Measurements from ENCODE around the gene PIK3C3. TPM values are rescaled to one million over a fixed set of nuclear protein-coding genes. Genes with fewer than 3 reads are reported as not detected.

The PIK3C3 gene
- total and polyA plus RNA-seq, 9 of the 15 experiments (the other 6 are each of a cell fraction or from before 2014, with no cell fraction given), result 27.0 to 101 (median 42.9) TPM

DNA sequence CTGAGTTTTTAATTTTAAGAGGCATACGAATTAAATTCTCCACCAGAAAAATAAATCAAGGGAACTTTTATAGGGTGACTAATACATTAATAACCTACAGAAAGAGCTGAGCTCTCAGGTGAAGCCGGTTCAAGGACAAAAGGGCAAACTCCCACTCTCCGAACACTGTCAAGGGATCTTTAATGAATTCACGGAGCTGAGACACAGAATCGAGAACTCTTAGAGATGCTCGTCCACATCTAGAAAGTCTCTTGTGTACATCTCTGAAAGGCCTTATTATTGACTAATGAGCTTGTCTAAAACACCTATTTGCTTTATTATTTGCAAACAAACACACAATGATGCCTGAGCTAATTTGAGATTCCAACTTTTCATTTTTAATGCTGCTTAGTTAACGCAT, 33.3 kb upstream of the PIK3C3 start:
- ChIA-PET POLR2A (interaction anchor here (1.0 to 1.3 kb wide), 2 partner anchors 9 to 12 kb away, joined by 4 read pairs; no protein-coding TSS in a partner anchor), CTCF (ENCODE audit: low intra/inter-chr PET ratio) (no interaction called here)
- Histone ChIP-seq H2AFZ (ENCODE audit: low read depth, low read length) (no peak overlapping the region), H4K20me1 (replicated peaks; ENCODE audit: control insufficient read depth, insufficient read depth, low read length) (no peaks in the 10 kb centered on the region), H3K27me3 (ENCODE audit: control insufficient read depth in 2 of 2, insufficient read depth in 2 of 2, low read length in 2 of 2) (no peaks in the 10 kb centered on the region), H3K27ac (ENCODE audit: extremely low read depth, low read depth, low read length) (no peak overlapping the region), H3K9ac (ENCODE audit: insufficient read depth in 1 of 2, low read depth in 2 of 2, low read length in 2 of 2) (no peak overlapping the region), H3K4me1 (replicated peaks in 1 of 2; ENCODE audit: control insufficient read depth in 2 of 2, insufficient read depth in 2 of 2, low read length in 2 of 2) (no peaks in the 10 kb centered on the region), H3K4me2 (ENCODE audit: insufficient read depth, low read length) (no peak overlapping the region), H3K9me1 (ENCODE audit: control insufficient read depth, insufficient read depth, low read length) (no peaks in the 10 kb centered on the region), H3K36me3 (ENCODE audit: control insufficient read depth, insufficient read depth, low read length) (no peaks in the 10 kb centered on the region), H3K79me2 (ENCODE audit: control insufficient read depth, insufficient read depth, low read length) (no peaks in the 10 kb centered on the region), H3K9me3 (replicated peaks; ENCODE audit: control insufficient read depth, insufficient read depth, low read depth, low read length) (no peaks in the 10 kb centered on the region), H3K4me3 (no peak overlapping the region)
- FAIRE-seq, result no peak
- in situ Hi-C loops (cut with MboI), result no loop called here
- intact Hi-C loops (cut with micrococcal nuclease), result no loop called here
- ATAC-seq, result no peak
- BruUV-seq (replicated peaks), result no TSS peak
- WGBS (ENCODE audit: insufficient coverage, low coverage, missing lambda C conversion rate), result under 1% methylated on average over 7 of the region's 7 CpGs
- TF ChIP-seq, protein P1, sequence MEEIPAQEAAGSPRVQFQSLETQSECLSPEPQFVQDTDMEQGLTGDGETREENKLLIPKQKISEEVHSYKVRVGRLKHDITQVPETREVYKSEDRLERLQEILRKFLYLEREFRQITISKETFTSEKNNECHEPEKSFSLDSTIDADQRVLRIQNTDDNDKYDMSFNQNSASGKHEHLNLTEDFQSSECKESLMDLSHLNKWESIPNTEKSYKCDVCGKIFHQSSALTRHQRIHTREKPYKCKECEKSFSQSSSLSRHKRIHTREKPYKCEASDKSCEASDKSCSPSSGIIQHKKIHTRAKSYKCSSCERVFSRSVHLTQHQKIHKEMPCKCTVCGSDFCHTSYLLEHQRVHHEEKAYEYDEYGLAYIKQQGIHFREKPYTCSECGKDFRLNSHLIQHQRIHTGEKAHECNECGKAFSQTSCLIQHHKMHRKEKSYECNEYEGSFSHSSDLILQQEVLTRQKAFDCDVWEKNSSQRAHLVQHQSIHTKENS (CRISPR knock-in tag; IDR thresholded peaks at IDR 0.05), result no peak
- no peak for DNase-seq (ENCODE audit: extremely low read depth in 1 of 4, low spot score in 3 of 4)

DNA sequence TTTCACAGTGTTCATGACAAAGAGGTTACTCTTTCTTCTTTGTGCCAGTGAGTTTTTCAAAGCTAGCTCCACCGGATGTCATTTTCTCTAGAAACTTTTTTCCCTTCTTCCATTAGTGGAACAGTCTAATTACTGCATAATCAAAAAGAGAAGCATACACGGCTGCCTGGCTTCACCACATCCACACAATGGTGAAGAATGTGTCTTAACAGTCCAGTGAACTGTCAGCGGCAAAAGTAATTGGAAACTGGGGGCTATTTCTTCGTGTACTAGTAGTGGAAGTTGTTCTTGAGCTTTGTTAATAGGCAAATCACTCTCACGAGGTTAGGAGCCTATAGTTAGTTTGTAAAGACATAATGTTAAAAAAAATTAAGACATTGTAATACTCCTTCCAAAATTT, 32.9 kb upstream of the PIK3C3 start:
- H3K4me2 ChIP-seq (ENCODE audit: insufficient read depth, low read length), result no peak overlapping the region
- no peak overlapping the region for H3K4me3 ChIP-seq
- no peak overlapping the region for H2AFZ ChIP-seq (ENCODE audit: low read depth, low read length)
- intact Hi-C loops (cut with micrococcal nuclease) (no loop called here), in situ Hi-C loops (cut with MboI) (no loop called here)
- FAIRE-seq (no peak), DNase-seq (ENCODE audit: extremely low read depth in 1 of 4, low spot score in 3 of 4) (no peak), ATAC-seq (no peak)
- H3K4me1 ChIP-seq (replicated peaks in 1 of 2; ENCODE audit: control insufficient read depth in 2 of 2, insufficient read depth in 2 of 2, low read length in 2 of 2), result no peaks in the 10 kb centered on the region
- ChIA-PET POLR2A (interaction anchor here (1.0 to 1.3 kb wide), 2 partner anchors 9 to 13 kb away, joined by 4 read pairs; no protein-coding TSS in a partner anchor), CTCF (ENCODE audit: low intra/inter-chr PET ratio) (no interaction called here)
- H3K9me1 ChIP-seq (ENCODE audit: control insufficient read depth, insufficient read depth, low read length), result no peaks in the 10 kb centered on the region
- H3K36me3 ChIP-seq (ENCODE audit: control insufficient read depth, insufficient read depth, low read length), result no peaks in the 10 kb centered on the region
- under 1% methylated on average over 5 of the region's 5 CpGs for WGBS (ENCODE audit: insufficient coverage, low coverage, missing lambda C conversion rate)
- BruUV-seq (replicated peaks), result no TSS peak
- no peaks in the 10 kb centered on the region for H3K27me3 ChIP-seq (ENCODE audit: control insufficient read depth in 2 of 2, insufficient read depth in 2 of 2, low read length in 2 of 2)
- no peak overlapping the region for H3K27ac ChIP-seq (ENCODE audit: extremely low read depth, low read depth, low read length)
- no peaks in the 10 kb centered on the region for H3K79me2 ChIP-seq (ENCODE audit: control insufficient read depth, insufficient read depth, low read length)
- no peaks in the 10 kb centered on the region for H3K9me3 ChIP-seq (replicated peaks; ENCODE audit: control insufficient read depth, insufficient read depth, low read depth, low read length)
- no peak overlapping the region for H3K9ac ChIP-seq (ENCODE audit: insufficient read depth in 1 of 2, low read depth in 2 of 2, low read length in 2 of 2)
- H4K20me1 ChIP-seq (replicated peaks; ENCODE audit: control insufficient read depth, insufficient read depth, low read length), result no peaks in the 10 kb centered on the region
- TF ChIP-seq IFI16 (CRISPR knock-in tag; IDR thresholded peaks at IDR 0.05) (no peak), CEBPB (tag; IDR thresholded peaks at IDR 0.05) (no peak), XRCC4 (IDR thresholded peaks at IDR 0.05; ENCODE audit: extremely low read depth, insufficient read depth, insufficient read length) (no peak), NFYB (IDR thresholded peaks at IDR 0.05; ENCODE audit: extremely low read depth, insufficient read length) (no peak), CREB1 (IDR thresholded peaks at IDR 0.05) (no peak), CREB1 (CRISPR knock-in tag; IDR thresholded peaks at IDR 0.05) (no peak), EGR1 (conservative IDR thresholded peaks at IDR 0.05) (no peak), SMAD1 (IDR thresholded peaks at IDR 0.05; ENCODE audit: low read depth, low read length, partially characterized antibody) (no peak)
- TF ChIP-seq, protein P2, sequence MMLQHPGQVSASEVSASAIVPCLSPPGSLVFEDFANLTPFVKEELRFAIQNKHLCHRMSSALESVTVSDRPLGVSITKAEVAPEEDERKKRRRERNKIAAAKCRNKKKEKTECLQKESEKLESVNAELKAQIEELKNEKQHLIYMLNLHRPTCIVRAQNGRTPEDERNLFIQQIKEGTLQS (IDR thresholded peaks at IDR 0.05), result no peak
- TF ChIP-seq, protein P2 (CRISPR knock-in tag; conservative IDR thresholded peaks at IDR 0.05), result no peak
- TF ChIP-seq, protein P3, sequence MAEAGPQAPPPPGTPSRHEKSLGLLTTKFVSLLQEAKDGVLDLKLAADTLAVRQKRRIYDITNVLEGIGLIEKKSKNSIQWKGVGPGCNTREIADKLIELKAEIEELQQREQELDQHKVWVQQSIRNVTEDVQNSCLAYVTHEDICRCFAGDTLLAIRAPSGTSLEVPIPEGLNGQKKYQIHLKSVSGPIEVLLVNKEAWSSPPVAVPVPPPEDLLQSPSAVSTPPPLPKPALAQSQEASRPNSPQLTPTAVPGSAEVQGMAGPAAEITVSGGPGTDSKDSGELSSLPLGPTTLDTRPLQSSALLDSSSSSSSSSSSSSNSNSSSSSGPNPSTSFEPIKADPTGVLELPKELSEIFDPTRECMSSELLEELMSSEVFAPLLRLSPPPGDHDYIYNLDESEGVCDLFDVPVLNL (CRISPR knock-in tag; IDR thresholded peaks at IDR 0.05; ENCODE audit: low read depth), result no peak
